ENCODE data around the gene PKD2.

The PKD2 gene

GRCh38 chr4:88007304-88008121, at the start of gene PKD2:
TSS of gene PKD2 (plus strand) at chr4:88007635. CDS start at chr4:88007734, 99 bp downstream.
- Histone ChIP-seq H3K4me1 (ENCODE audit: control insufficient read depth in 2 of 2, insufficient read depth in 2 of 2, low read length in 2 of 2) (peaks cover 2 to 8% of the 10 kb centered on the region in 2 donors), H3K9ac (ENCODE audit: low read depth in 1 of 2, low read length in 2 of 2) (peak within 1 kb of the TSS; percentile 54 to 67), H3K27me3 (ENCODE audit: control insufficient read depth in 2 of 2, insufficient read depth in 2 of 2, low read length in 2 of 2) (peaks cover 0 to 2% of the 10 kb centered on the region in 2 donors)

GRCh38 chr4:87961993-87962392, 45.4 kb upstream of the PKD2 start:
- Histone ChIP-seq H3K9me3 (ENCODE audit: control insufficient read depth in 2 of 2, low read length in 2 of 2) (no peaks in the 10 kb centered on the region), H3K4me3 (ENCODE audit: low read length in 2 of 2) (no peak overlapping the region), H3K36me3 (ENCODE audit: control insufficient read depth in 2 of 2, insufficient read depth in 2 of 2, low read length in 2 of 2) (no peaks in the 10 kb centered on the region), H3K27ac (ENCODE audit: low read depth in 2 of 2, low read length in 2 of 2) (no peak overlapping the region), H3K4me1 (ENCODE audit: control insufficient read depth in 2 of 2, insufficient read depth in 2 of 2, low read length in 2 of 2) (no peaks in the 10 kb centered on the region), H3K27me3 (ENCODE audit: control insufficient read depth in 2 of 2, insufficient read depth in 2 of 2, low read length in 2 of 2) (no peaks in the 10 kb centered on the region), H3K9ac (ENCODE audit: low read depth in 1 of 2, low read length in 2 of 2) (no peak overlapping the region)

More at GRCh38 chr4:88007304-88008121, at the start of gene PKD2:
- peak within 1 kb of the TSS; percentile 53 to 66 for H3K27ac ChIP-seq (ENCODE audit: low read depth in 2 of 2, low read length in 2 of 2)
- H3K9me3 ChIP-seq (ENCODE audit: control insufficient read depth in 2 of 2, low read length in 2 of 2), result no peaks in the 10 kb centered on the region
- H3K4me3 ChIP-seq (ENCODE audit: low read length in 2 of 2), result peak within 1 kb of the TSS; percentile 69 to 80
- no peaks in the 10 kb centered on the region for H3K36me3 ChIP-seq (ENCODE audit: control insufficient read depth in 2 of 2, insufficient read depth in 2 of 2, low read length in 2 of 2)

- H3K9ac ChIP-seq (ENCODE audit: low read depth in 1 of 2, low read length in 2 of 2), result no peak overlapping the region
- H3K4me3 ChIP-seq (ENCODE audit: low read length in 2 of 2), result no peak overlapping the region
- H3K4me1 ChIP-seq (ENCODE audit: control insufficient read depth in 2 of 2, insufficient read depth in 2 of 2, low read length in 2 of 2), result no peaks in the 10 kb centered on the region
- H3K27ac ChIP-seq (ENCODE audit: low read depth in 2 of 2, low read length in 2 of 2), result no peak overlapping the region
- no peaks in the 10 kb centered on the region for H3K36me3 ChIP-seq (ENCODE audit: control insufficient read depth in 2 of 2, insufficient read depth in 2 of 2, low read length in 2 of 2)
- H3K9me3 ChIP-seq (ENCODE audit: control insufficient read depth in 2 of 2, low read length in 2 of 2), result no peaks in the 10 kb centered on the region
- no peaks in the 10 kb centered on the region for H3K27me3 ChIP-seq (ENCODE audit: control insufficient read depth in 2 of 2, insufficient read depth in 2 of 2, low read length in 2 of 2)
Measured at GRCh38 chr4:87962398-87963146, 44.9 kb upstream of the PKD2 start.

- Histone ChIP-seq H3K4me1 (ENCODE audit: control insufficient read depth in 2 of 2, insufficient read depth in 2 of 2, low read length in 2 of 2) (no peaks in the 10 kb centered on the region), H3K9me3 (ENCODE audit: control insufficient read depth in 2 of 2, low read length in 2 of 2) (no peaks in the 10 kb centered on the region), H3K4me3 (ENCODE audit: low read length in 2 of 2) (no peak overlapping the region), H3K27me3 (ENCODE audit: control insufficient read depth in 2 of 2, insufficient read depth in 2 of 2, low read length in 2 of 2) (no peaks in the 10 kb centered on the region), H3K36me3 (ENCODE audit: control insufficient read depth in 2 of 2, insufficient read depth in 2 of 2, low read length in 2 of 2) (no peaks in the 10 kb centered on the region), H3K9ac (ENCODE audit: low read depth in 1 of 2, low read length in 2 of 2) (no peak overlapping the region), H3K27ac (ENCODE audit: low read depth in 2 of 2, low read length in 2 of 2) (no peak overlapping the region)
Measured at GRCh38 chr4:87965501-87965975, 41.9 kb upstream of the PKD2 start.

GRCh38 chr4:87966095-87966496, 41.3 kb upstream of the PKD2 start:
- no peak overlapping the region for H3K4me3 ChIP-seq (ENCODE audit: low read length in 2 of 2)
- no peak overlapping the region for H3K9ac ChIP-seq (ENCODE audit: low read depth in 1 of 2, low read length in 2 of 2)
- H3K27ac ChIP-seq (ENCODE audit: low read depth in 2 of 2, low read length in 2 of 2), result no peak overlapping the region
- no peaks in the 10 kb centered on the region for H3K27me3 ChIP-seq (ENCODE audit: control insufficient read depth in 2 of 2, insufficient read depth in 2 of 2, low read length in 2 of 2)
- H3K9me3 ChIP-seq (ENCODE audit: control insufficient read depth in 2 of 2, low read length in 2 of 2), result no peaks in the 10 kb centered on the region
- H3K36me3 ChIP-seq (ENCODE audit: control insufficient read depth in 2 of 2, insufficient read depth in 2 of 2, low read length in 2 of 2), result no peaks in the 10 kb centered on the region
- no peaks in the 10 kb centered on the region for H3K4me1 ChIP-seq (ENCODE audit: control insufficient read depth in 2 of 2, insufficient read depth in 2 of 2, low read length in 2 of 2)

GRCh38 chr4:87967193-87967592, 40.2 kb upstream of the PKD2 start:
- H3K9ac ChIP-seq (ENCODE audit: low read depth in 1 of 2, low read length in 2 of 2), result no peak overlapping the region
- no peak overlapping the region for H3K4me3 ChIP-seq (ENCODE audit: low read length in 2 of 2)
- no peak overlapping the region for H3K27ac ChIP-seq (ENCODE audit: low read depth in 2 of 2, low read length in 2 of 2)
- no peaks in the 10 kb centered on the region for H3K36me3 ChIP-seq (ENCODE audit: control insufficient read depth in 2 of 2, insufficient read depth in 2 of 2, low read length in 2 of 2)
- H3K4me1 ChIP-seq (ENCODE audit: control insufficient read depth in 2 of 2, insufficient read depth in 2 of 2, low read length in 2 of 2), result no peaks in the 10 kb centered on the region
- no peaks in the 10 kb centered on the region for H3K27me3 ChIP-seq (ENCODE audit: control insufficient read depth in 2 of 2, insufficient read depth in 2 of 2, low read length in 2 of 2)
- H3K9me3 ChIP-seq (ENCODE audit: control insufficient read depth in 2 of 2, low read length in 2 of 2), result no peaks in the 10 kb centered on the region

GRCh38 chr4:87970121-87970520, 37.3 kb upstream of the PKD2 start:
- no peak overlapping the region for H3K27ac ChIP-seq (ENCODE audit: low read depth in 2 of 2, low read length in 2 of 2)
- no peaks in the 10 kb centered on the region for H3K9me3 ChIP-seq (ENCODE audit: control insufficient read depth in 2 of 2, low read length in 2 of 2)
- H3K9ac ChIP-seq (ENCODE audit: low read depth in 1 of 2, low read length in 2 of 2), result no peak overlapping the region
- no peaks in the 10 kb centered on the region for H3K4me1 ChIP-seq (ENCODE audit: control insufficient read depth in 2 of 2, insufficient read depth in 2 of 2, low read length in 2 of 2)
- no peaks in the 10 kb centered on the region for H3K36me3 ChIP-seq (ENCODE audit: control insufficient read depth in 2 of 2, insufficient read depth in 2 of 2, low read length in 2 of 2)
- H3K4me3 ChIP-seq (ENCODE audit: low read length in 2 of 2), result no peak overlapping the region
- peaks cover 4 to 8% of the 10 kb centered on the region in 2 donors for H3K27me3 ChIP-seq (ENCODE audit: control insufficient read depth in 2 of 2, insufficient read depth in 2 of 2, low read length in 2 of 2)

GRCh38 chr4:87971866-87972265, 35.6 kb upstream of the PKD2 start:
- H3K36me3 ChIP-seq (ENCODE audit: control insufficient read depth in 2 of 2, insufficient read depth in 2 of 2, low read length in 2 of 2), result no peaks in the 10 kb centered on the region
- H3K27ac ChIP-seq (ENCODE audit: low read depth in 2 of 2, low read length in 2 of 2), result no peak overlapping the region
- no peaks in the 10 kb centered on the region for H3K9me3 ChIP-seq (ENCODE audit: control insufficient read depth in 2 of 2, low read length in 2 of 2)
- H3K4me3 ChIP-seq (ENCODE audit: low read length in 2 of 2), result no peak overlapping the region
- no peak overlapping the region for H3K9ac ChIP-seq (ENCODE audit: low read depth in 1 of 2, low read length in 2 of 2)
- peaks cover 6 to 14% of the 10 kb centered on the region in 2 donors for H3K27me3 ChIP-seq (ENCODE audit: control insufficient read depth in 2 of 2, insufficient read depth in 2 of 2, low read length in 2 of 2)
- no peaks in the 10 kb centered on the region for H3K4me1 ChIP-seq (ENCODE audit: control insufficient read depth in 2 of 2, insufficient read depth in 2 of 2, low read length in 2 of 2)

GRCh38 chr4:87973283-87974169, 33.9 kb upstream of the PKD2 start:
- H3K9me3 ChIP-seq (ENCODE audit: control insufficient read depth in 2 of 2, low read length in 2 of 2), result no peaks in the 10 kb centered on the region
- no peak overlapping the region for H3K4me3 ChIP-seq (ENCODE audit: low read length in 2 of 2)
- no peak overlapping the region for H3K9ac ChIP-seq (ENCODE audit: low read depth in 1 of 2, low read length in 2 of 2)
- H3K36me3 ChIP-seq (ENCODE audit: control insufficient read depth in 2 of 2, insufficient read depth in 2 of 2, low read length in 2 of 2), result no peaks in the 10 kb centered on the region
- H3K27me3 ChIP-seq (ENCODE audit: control insufficient read depth in 2 of 2, insufficient read depth in 2 of 2, low read length in 2 of 2), result peaks cover 6 to 14% of the 10 kb centered on the region in 2 donors
- H3K27ac ChIP-seq (ENCODE audit: low read depth in 2 of 2, low read length in 2 of 2), result no peak overlapping the region
- no peaks in the 10 kb centered on the region for H3K4me1 ChIP-seq (ENCODE audit: control insufficient read depth in 2 of 2, insufficient read depth in 2 of 2, low read length in 2 of 2)

Measured in mucosa of rectum (tissue), 2 donors.